HG02938 (cell line): Measurements from ENCODE around the gene SLC6A18.

Experiments used
- ATAC-seq: cut with Tn5 transposase; IDR thresholded peaks from one replicate; pipeline ENCODE4 v1.9.1; 2021; ENCODE audit warnings: mild to moderate bottlenecking, moderate library complexity; ENCODE audit not compliant: unreplicated experiment

Gene SLC6A18

DNA sequence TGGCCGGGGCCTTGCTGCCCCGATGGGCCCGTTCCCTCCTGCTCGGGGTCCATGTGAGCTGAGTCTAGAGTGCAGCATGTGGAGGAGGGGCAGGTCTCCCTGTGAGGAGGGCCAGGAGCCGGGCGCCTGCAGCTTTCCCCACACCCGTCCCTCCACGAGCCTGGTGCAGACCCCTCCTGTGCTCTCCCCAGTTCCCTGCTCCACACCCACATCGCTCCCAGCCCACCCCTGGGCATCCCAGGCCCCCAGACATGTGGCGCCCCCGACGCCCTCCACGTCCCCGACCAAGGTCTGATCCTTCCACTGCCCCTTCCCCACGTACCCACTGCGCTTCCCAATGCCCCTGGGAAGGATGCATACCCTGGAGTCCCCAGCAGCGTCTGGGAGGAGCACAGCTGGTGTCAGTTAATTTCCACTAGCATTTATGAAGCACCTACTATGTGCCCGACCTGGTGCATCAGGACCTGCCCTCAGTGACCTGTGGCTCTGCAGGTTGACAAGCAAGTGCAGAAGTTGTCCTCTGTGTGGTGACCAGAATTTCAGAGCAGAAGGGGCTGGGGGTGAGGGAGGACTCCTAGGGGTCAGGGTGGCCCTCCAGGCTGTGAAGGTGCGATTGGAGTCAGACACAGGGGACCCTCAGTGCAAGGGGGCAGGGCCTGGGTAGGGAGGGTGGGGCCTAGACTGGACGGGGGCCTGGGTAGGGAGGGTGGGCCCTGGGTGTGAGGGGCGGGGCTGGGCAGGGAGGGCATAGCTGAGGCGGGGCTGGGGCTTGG is 10.8 kb upstream of the SLC6A18 start:
- ATAC-seq: no peak

- no peak for ATAC-seq
These were observed 10.3 kb upstream of the SLC6A18 start for GRCh38 chr5:1214936-1215220.

GRCh38 chr5:1215320-1216096 is 9.7 kb upstream of the SLC6A18 start:
- no peak for ATAC-seq

GRCh38 chr5:1216211-1216917 is 8.8 kb upstream of the SLC6A18 start:
- no peak for ATAC-seq

DNA sequence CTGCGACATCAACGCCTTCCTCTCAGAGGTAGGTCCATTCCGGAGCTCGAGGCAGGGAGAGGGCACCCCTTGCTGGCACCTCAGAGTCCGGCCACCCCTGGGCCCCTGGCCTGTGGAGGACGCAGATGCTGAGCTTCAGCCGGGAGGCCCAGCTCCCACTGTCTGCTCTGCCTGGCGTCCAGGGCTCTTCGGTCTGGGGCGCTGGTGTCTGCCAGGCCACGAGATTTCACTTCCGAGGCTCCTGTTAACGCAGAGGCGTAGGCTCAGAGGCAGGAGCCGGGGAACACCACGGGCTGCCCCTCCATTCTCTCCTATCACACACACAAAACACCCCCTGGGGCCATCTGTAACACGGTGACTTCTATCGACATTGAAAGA is 8.3 kb upstream of the SLC6A18 start:
- no peak for ATAC-seq

DNA sequence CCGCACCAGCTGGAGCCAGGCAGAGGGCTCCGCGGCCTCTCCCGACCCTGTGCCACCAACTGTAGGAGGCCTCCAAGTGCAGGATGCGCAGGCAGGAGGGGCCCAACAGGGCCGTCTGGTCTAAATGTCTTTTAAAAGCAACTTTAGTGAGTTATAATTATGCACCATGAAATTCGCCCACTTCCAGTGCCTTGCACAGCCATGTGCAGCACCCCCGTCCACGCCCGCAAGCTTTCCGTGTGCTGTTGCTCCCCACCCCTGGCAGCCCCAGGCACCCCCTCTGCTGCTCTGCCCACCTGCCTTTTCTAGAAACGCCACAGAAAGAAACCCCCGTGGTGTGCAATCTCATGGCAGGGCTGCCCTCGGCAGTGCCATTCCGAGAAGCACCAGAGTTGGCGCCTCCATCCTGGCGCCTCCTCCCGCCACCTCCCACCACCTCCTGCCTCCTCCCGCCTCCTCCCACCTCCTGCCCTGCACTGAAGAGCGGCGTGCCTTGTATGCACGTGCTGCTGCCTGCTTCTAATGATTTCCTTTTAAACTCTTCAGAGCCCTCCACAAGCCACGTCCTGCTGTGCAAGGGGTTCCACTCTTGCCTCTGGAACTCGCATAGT is 7.5 kb upstream of the SLC6A18 start:
- ATAC-seq: no peak

DNA sequence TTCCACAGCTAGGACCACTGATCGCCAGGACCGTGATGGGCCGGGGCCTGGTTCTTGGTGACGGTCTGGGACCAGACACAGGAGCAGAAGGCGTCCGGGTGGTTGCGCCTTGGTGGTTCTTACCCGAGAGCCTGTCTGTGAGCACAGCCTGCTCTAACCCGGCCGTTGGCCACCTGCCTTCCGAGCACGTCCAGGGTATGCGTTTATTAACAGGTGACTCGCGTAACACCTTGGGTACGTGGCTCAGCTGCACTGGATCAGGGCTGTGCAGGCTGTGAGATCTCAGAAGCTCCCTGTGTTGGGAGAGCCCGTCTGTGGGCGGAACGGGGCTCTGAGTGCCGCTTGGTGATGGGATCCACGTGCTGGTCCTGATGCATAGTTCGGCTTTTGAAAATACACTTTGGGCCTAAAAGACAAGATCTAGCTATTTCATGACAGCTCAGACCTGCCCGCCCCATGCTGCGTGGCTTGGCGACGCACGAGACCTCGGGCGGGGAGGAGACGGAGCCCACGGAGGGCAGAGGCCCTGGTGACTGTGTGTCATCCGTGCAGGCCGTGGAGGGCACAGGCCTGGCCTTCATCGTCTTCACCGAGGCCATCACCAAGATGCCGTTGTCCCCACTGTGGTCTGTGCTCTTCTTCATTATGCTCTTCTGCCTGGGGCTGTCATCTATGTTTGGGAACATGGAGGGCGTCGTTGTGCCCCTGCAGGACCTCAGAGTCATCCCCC is 6.7 kb upstream of the SLC6A18 start:
- ATAC-seq: no peak

DNA sequence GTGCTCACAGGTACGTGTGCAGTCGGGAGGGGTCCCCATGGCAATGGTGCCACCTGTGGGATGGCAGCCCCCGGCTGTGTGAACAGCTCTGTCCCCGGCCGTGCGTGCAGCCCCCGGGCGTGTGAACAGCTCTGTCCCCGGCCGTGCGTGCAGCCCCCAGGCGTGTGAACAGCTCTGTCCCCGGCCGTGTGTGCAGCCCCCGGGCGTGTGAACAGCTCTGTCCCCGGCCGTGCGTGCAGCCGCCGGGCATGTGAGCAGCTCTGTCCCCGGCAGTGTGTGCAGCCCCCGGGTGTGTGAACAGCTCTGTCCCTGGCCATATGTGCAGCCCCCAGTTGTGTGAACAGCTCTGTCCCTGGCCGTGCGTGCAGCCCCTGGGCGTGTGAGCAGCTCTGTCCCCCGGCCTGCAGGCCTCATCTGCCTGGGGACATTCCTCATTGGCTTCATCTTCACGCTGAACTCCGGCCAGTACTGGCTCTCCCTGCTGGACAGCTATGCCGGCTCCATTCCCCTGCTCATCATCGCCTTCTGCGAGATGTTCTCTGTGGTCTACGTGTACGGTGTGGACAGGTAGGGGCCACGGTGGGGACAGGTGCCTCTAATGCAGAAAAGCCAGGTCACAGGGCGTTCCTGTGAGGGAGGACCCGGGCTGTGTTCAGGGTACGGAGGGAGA is 5.9 kb upstream of the SLC6A18 start:
- no peak for ATAC-seq

DNA sequence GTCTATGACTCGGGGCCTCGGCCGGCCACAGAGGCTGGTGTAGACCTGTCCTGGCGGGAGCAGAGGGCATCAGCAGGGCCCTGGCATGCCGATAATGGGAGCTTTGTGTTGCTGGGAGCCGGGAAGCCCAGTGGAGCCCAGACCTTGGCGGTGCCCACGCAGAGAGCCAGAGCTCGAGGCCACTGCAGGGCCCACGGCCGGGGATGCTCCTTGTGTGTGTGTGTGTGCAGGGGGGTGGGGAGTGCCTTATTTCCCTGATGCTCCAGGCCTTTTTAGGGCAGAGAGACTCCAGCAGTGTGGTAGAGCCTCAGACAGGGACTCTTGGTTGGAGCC is 5.4 kb upstream of the SLC6A18 start:
- ATAC-seq: no peak

GRCh38 chr5:1220351-1220750 is 4.8 kb upstream of the SLC6A18 start:
- ATAC-seq: no peak

- no peak for ATAC-seq
These were observed 4.3 kb upstream of the SLC6A18 start for GRCh38 chr5:1220831-1221230.

DNA sequence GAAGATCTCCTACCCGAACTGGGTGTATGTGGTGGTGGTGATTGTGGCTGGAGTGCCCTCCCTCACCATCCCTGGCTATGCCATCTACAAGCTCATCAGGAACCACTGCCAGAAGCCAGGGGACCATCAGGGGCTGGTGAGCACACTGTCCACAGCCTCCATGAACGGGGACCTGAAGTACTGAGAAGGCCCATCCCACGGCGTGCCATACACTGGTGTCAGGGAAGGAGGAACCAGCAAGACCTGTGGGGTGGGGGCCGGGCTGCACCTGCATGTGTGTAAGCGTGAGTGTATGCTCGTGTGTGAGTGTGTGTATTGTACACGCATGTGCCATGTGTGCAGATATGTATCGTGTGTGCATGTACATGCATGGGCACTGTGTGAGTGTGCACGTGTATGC is 3.5 kb upstream of the SLC6A18 start:
- ATAC-seq: no peak

DNA sequence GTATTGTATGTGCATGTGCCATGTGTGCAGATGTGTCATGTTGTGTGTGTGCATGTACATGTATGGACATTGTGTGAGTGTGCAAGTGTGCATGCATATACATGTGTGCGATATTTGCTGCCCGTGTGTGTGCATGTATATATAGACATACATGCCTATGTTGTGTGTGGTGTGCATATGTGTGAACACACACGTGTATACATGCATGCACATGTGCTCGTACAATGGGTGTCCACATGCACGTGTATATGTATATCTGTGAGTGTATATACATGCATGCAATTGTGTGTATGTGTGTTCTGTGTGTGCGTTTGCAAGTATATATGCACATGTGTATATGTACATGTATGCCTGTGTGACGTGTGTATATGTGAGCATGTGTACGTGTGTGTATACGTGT is 3.0 kb upstream of the SLC6A18 start:
- no peak for ATAC-seq

- ATAC-seq: no peak
These were observed 2.4 kb upstream of the SLC6A18 start for GRCh38 chr5:1222621-1223277.

DNA sequence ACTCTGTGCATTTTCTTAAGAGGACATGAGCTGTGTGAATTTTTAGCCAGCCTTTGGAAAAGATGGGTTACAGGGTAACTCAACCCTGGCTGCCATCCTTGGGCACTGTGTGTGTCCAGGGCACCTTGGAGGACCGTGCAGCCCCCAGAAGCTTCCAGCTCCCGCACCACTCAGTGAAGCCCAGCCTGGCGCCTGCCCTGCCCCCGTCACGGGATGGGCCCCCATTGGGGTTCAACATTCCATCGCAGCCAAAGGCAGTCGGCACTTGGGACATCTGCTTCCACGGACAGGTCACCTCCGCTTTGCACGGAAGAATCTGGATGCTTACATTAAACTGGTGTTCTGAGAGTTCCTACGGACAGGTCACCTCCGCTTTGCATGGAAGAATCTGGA is 1.9 kb upstream of the SLC6A18 start:
- no peak for ATAC-seq

- no peak for ATAC-seq
These were observed 550 bp upstream of the SLC6A18 start for GRCh38 chr5:1224631-1225030.

- no peak for ATAC-seq
These were observed 1.1 kb downstream of the SLC6A18 start for GRCh38 chr5:1226231-1226630.

- ATAC-seq: no peak
These were observed 1.8 kb downstream of the SLC6A18 start for GRCh38 chr5:1226839-1227581.

DNA sequence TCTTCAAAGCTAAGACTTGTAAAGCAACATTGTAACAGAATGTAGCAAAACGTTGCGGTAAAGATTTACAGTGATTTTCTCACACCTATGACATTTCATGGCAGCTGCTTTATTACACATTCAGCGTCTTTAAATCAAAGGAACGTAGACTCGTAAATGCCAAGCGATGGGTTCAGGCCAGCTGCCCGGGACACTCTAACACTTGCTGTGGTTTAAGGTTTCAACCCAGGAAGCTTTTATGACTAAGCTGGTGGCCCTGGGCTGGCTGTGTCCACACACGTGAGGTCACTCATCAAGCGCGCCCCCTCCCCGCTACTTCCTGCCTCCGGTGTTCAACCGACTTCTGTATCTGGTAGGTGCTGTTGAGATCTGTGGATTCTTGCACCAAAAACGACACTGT is 2.5 kb downstream of the SLC6A18 start:
- ATAC-seq: no peak
